ENCODE data around the gene PDSS1. TPM values are rescaled to one million over a fixed set of nuclear protein-coding genes. Genes with fewer than 3 reads are reported as not detected.

Gene PDSS1
- total and polyA plus RNA-seq, 2 of the 13 experiments (the other 11 are each of a cell fraction or from before 2014, with no cell fraction given) = 18.7 to 19.3 TPM

DNA sequence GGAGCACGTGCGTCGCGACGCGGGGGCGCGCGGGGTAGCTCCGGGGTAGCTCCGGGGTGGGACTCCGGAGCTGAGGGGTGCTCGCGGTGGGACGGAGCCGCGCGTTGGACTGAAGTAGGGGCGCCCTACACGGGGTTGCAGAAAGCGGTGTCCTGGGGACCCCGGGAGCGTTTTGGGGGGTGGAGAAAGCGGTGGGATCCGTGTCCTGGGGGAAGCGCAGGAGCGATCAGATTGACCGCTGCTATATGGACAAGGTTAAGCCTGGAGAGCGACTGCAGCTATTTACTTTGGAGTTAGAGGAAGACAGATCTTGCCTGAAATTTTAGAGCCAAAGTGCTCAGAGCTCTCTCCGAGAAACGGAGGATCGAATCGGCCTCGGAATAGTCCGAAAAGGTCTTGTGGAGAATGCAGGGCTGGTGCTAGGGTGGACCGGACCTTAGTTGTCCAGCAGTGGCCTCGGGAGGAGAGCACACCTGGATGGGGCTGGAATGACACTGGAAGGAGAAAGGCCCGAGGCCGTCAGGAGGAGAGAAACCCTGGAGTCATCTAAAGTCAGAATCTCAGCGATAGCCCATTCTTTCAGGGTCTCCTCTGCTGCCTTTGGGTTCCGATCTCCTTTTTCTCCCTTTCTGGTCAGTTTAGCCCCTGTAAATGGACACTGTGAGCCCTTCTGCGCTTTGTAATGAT, 564 bp downstream of the PDSS1 start (continued):
- TF ChIP-seq ZNF644 (CRISPR knock-in tag; IDR thresholded peaks at IDR 0.05; ENCODE audit: low read depth) = no peak
- TF ChIP-seq, protein P1, sequence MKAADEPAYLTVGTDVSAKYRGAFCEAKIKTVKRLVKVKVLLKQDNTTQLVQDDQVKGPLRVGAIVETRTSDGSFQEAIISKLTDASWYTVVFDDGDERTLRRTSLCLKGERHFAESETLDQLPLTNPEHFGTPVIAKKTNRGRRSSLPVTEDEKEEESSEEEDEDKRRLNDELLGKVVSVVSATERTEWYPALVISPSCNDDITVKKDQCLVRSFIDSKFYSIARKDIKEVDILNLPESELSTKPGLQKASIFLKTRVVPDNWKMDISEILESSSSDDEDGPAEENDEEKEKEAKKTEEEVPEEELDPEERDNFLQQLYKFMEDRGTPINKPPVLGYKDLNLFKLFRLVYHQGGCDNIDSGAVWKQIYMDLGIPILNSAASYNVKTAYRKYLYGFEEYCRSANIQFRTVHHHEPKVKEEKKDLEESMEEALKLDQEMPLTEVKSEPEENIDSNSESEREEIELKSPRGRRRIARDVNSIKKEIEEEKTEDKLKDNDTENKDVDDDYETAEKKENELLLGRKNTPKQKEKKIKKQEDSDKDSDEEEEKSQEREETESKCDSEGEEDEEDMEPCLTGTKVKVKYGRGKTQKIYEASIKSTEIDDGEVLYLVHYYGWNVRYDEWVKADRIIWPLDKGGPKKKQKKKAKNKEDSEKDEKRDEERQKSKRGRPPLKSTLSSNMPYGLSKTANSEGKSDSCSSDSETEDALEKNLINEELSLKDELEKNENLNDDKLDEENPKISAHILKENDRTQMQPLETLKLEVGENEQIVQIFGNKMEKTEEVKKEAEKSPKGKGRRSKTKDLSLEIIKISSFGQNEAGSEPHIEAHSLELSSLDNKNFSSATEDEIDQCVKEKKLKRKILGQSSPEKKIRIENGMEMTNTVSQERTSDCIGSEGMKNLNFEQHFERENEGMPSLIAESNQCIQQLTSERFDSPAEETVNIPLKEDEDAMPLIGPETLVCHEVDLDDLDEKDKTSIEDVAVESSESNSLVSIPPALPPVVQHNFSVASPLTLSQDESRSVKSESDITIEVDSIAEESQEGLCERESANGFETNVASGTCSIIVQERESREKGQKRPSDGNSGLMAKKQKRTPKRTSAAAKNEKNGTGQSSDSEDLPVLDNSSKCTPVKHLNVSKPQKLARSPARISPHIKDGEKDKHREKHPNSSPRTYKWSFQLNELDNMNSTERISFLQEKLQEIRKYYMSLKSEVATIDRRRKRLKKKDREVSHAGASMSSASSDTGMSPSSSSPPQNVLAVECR (CRISPR knock-in tag; IDR thresholded peaks at IDR 0.05; ENCODE audit: borderline replicate concordance) = no peak; the same call in 1 of the 2 replicates
- no peak for TF ChIP-seq BHLHE40 (IDR thresholded peaks at IDR 0.05; ENCODE audit: low read length)
- TF ChIP-seq, protein P2, sequence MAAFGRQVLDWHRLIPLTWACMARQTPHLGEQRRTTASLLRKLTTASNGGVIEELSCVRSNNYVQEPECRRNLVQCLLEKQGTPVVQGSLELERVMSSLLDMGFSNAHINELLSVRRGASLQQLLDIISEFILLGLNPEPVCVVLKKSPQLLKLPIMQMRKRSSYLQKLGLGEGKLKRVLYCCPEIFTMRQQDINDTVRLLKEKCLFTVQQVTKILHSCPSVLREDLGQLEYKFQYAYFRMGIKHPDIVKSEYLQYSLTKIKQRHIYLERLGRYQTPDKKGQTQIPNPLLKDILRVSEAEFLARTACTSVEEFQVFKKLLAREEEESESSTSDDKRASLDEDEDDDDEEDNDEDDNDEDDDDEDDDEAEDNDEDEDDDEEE (CRISPR knock-in tag; IDR thresholded peaks at IDR 0.05) = no peak
- no peak for TF ChIP-seq TBL1XR1 (IDR thresholded peaks at IDR 0.05; ENCODE audit: borderline replicate concordance, low read length, partially characterized antibody)
- no peak for TF ChIP-seq ZZZ3 (CRISPR knock-in tag; IDR thresholded peaks at IDR 0.05; ENCODE audit: borderline replicate concordance)
- peak; percentile 13 for TF ChIP-seq HNRNPLL (IDR thresholded peaks at IDR 0.05; ENCODE audit: low read depth, low read length, poor library complexity, severe bottlenecking)
- no peak for TF ChIP-seq NRL (CRISPR knock-in tag; IDR thresholded peaks at IDR 0.05; ENCODE audit: borderline replicate concordance)
- TF ChIP-seq, protein P3, sequence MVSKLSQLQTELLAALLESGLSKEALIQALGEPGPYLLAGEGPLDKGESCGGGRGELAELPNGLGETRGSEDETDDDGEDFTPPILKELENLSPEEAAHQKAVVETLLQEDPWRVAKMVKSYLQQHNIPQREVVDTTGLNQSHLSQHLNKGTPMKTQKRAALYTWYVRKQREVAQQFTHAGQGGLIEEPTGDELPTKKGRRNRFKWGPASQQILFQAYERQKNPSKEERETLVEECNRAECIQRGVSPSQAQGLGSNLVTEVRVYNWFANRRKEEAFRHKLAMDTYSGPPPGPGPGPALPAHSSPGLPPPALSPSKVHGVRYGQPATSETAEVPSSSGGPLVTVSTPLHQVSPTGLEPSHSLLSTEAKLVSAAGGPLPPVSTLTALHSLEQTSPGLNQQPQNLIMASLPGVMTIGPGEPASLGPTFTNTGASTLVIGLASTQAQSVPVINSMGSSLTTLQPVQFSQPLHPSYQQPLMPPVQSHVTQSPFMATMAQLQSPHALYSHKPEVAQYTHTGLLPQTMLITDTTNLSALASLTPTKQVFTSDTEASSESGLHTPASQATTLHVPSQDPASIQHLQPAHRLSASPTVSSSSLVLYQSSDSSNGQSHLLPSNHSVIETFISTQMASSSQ (IDR thresholded peaks at IDR 0.05; ENCODE audit: low read depth) = no peak
- TF ChIP-seq, protein P3 (CRISPR knock-in tag; IDR thresholded peaks at IDR 0.05; ENCODE audit: borderline replicate concordance) = no peak
- TF ChIP-seq SATB2 (CRISPR knock-in tag; IDR thresholded peaks at IDR 0.05) = no peak; the same call in 1 of the 2 replicates
- TF ChIP-seq, protein P4, sequence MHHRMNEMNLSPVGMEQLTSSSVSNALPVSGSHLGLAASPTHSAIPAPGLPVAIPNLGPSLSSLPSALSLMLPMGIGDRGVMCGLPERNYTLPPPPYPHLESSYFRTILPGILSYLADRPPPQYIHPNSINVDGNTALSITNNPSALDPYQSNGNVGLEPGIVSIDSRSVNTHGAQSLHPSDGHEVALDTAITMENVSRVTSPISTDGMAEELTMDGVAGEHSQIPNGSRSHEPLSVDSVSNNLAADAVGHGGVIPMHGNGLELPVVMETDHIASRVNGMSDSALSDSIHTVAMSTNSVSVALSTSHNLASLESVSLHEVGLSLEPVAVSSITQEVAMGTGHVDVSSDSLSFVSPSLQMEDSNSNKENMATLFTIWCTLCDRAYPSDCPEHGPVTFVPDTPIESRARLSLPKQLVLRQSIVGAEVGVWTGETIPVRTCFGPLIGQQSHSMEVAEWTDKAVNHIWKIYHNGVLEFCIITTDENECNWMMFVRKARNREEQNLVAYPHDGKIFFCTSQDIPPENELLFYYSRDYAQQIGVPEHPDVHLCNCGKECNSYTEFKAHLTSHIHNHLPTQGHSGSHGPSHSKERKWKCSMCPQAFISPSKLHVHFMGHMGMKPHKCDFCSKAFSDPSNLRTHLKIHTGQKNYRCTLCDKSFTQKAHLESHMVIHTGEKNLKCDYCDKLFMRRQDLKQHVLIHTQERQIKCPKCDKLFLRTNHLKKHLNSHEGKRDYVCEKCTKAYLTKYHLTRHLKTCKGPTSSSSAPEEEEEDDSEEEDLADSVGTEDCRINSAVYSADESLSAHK (CRISPR knock-in tag; IDR thresholded peaks at IDR 0.05; ENCODE audit: borderline replicate concordance) = no peak
- TF ChIP-seq, protein P5, sequence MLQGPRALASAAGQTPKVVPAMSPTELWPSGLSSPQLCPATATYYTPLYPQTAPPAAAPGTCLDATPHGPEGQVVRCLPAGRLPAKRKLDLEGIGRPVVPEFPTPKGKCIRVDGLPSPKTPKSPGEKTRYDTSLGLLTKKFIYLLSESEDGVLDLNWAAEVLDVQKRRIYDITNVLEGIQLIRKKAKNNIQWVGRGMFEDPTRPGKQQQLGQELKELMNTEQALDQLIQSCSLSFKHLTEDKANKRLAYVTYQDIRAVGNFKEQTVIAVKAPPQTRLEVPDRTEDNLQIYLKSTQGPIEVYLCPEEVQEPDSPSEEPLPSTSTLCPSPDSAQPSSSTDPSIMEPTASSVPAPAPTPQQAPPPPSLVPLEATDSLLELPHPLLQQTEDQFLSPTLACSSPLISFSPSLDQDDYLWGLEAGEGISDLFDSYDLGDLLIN (CRISPR knock-in tag; IDR thresholded peaks at IDR 0.05; ENCODE audit: borderline replicate concordance) = no peak
- TF ChIP-seq NCOR1 (IDR thresholded peaks at IDR 0.05; ENCODE audit: borderline replicate concordance, low read length) = no peak

Data from HepG2 (cell line).